ENCODE results near the gene CHRM4.

GRCh38 chr11:46335890-46336562 is 55.5 kb downstream of the CHRM4 start:
- TF ChIP-seq CTCF (conservative IDR thresholded peaks at IDR 0.05; ENCODE audit: low read length), result no peak
- no peak for TF ChIP-seq EZH2phosphoT487 (IDR thresholded peaks at IDR 0.05; ENCODE audit: borderline replicate concordance, low read depth, low read length)
